Endothelial cell of umbilical vein (primary cell): ENCODE results near the gene LYRM4. TPM values are rescaled to one million over a fixed set of nuclear protein-coding genes. Genes with fewer than 3 reads are reported as not detected.

Source experiments
- BruUV-seq: library from RNA; stranded (reverse); fragments of 400-500 nt; replicated peaks from 2 replicates; lab custom pipeline; 2021; lab: Mats Ljungman, UMichigan
- CTCF ChIA-PET: fragments of 300-600, 350-600 bp; sonication (Branson Sonifier 250); formaldehyde crosslinking; loops from one replicate; lab custom pipeline; 2021; ENCODE audit warnings: antibody characterized with exemption, inconsistent platforms; lab: Charles Lee
- POLR2A ChIA-PET: fragments of 300-600, 350-600 bp; sonication (Branson Sonifier 250); formaldehyde crosslinking; loops from one replicate; lab custom pipeline; 2021; ENCODE audit warnings: antibody characterized with exemption, inconsistent platforms; lab: Charles Lee
- DNase-seq: peaks from one replicate; pipeline ENCODE4 v3.0.0-alpha.2; 2011; ENCODE audit warnings: low read depth, low spot score
- FAIRE-seq: peaks from 2 replicates; lab custom pipeline; 2011; peaks lifted over from hg19 to GRCh38; lab: Jason Lieb, UNC
- H2AFZ ChIP-seq: 2 replicates; pipeline ENCODE4 v1.6.0; 2012; ENCODE audit warnings: low read depth, low read length, control low read depth, inconsistent platforms
- H3K27ac ChIP-seq: 2 replicates; pipeline ENCODE4 v1.5.1; 2011; ENCODE audit warnings: low read depth, mild to moderate bottlenecking, control low read depth, low read length, moderate library complexity; ENCODE audit not compliant: insufficient read depth
- H3K27me3 ChIP-seq, 2 experiments: 2 replicates each; pipeline versions ENCODE4 v1.6.0 to v1.6.1; 2011; ENCODE audit warnings: low read length in 2 of 2, mixed read lengths in 1 of 2; ENCODE audit not compliant: control insufficient read depth in 2 of 2, insufficient read depth in 2 of 2
- H3K36me3 ChIP-seq, 2 experiments: 2 replicates in 1 of 2; 3 replicates in 1 of 2; pipeline ENCODE4 v1.5.1; 2011; ENCODE audit warnings: low read length in 2 of 2, mild to moderate bottlenecking in 1 of 2, moderate library complexity in 1 of 2; ENCODE audit not compliant: control insufficient read depth in 2 of 2, insufficient read depth in 2 of 2; ENCODE audit errors: extremely low read depth in 1 of 2
- H3K4me1 ChIP-seq: 3 replicates; pipeline ENCODE4 v1.5.1; 2011; ENCODE audit warnings: mild to moderate bottlenecking, low read length; ENCODE audit not compliant: control insufficient read depth, insufficient read depth; ENCODE audit errors: extremely low read depth
- H3K4me2 ChIP-seq: 2 replicates; pipeline ENCODE4 v1.6.1; 2011; ENCODE audit warnings: low read length, control low read depth, mixed read lengths; ENCODE audit not compliant: insufficient read depth
- H3K4me3 ChIP-seq, 3 experiments: fragments of 200-600 bp in 1 of 3; sonication (generic), shearing (Covaris generic) in 1 of 3; replicated peaks in 1 of 3; 2 replicates each; pipeline ENCODE4 v1.5.1; 2011 to 2016; ENCODE audit warnings: control low read depth in 3 of 3, low read length in 3 of 3, mild to moderate bottlenecking in 2 of 3, inconsistent platforms in 1 of 3, low read depth in 1 of 3, moderate library complexity in 1 of 3; ENCODE audit not compliant: insufficient read depth in 1 of 3
- H3K79me2 ChIP-seq: 2 replicates; pipeline ENCODE4 v1.6.0; 2012; ENCODE audit warnings: low read length, inconsistent platforms; ENCODE audit not compliant: control insufficient read depth, insufficient read depth
- H3K9ac ChIP-seq: replicated peaks from 2 replicates; pipeline ENCODE3; 2011; ENCODE audit warnings: low read length, control low read depth; ENCODE audit not compliant: insufficient read depth; ENCODE audit errors: extremely low read depth
- H3K9me1 ChIP-seq: replicated peaks from 3 replicates; pipeline ENCODE4 v1.6.0; 2011; ENCODE audit warnings: mild to moderate bottlenecking, low read length; ENCODE audit not compliant: control insufficient read depth, insufficient read depth; ENCODE audit errors: extremely low read depth
- H3K9me3 ChIP-seq: replicated peaks from 2 replicates; pipeline ENCODE4 v1.5.1; 2012; ENCODE audit warnings: low read length, inconsistent platforms; ENCODE audit not compliant: control insufficient read depth, insufficient read depth
- H4K20me1 ChIP-seq: replicated peaks from 2 replicates; pipeline ENCODE3; 2011; ENCODE audit warnings: mild to moderate bottlenecking, low read length; ENCODE audit not compliant: control insufficient read depth, insufficient read depth; ENCODE audit errors: extremely low read depth
- EZH2 ChIP-seq: IDR thresholded peaks from 2 replicates; pipeline ENCODE4 v1.6.1; 2012; ENCODE audit warnings: borderline replicate concordance, low read depth, mild to moderate bottlenecking, moderate library complexity, low read length, inconsistent platforms; ENCODE audit not compliant: severe bottlenecking
- FOS ChIP-seq: IDR thresholded peaks from 2 replicates; pipeline ENCODE4 v1.6.1; 2011; ENCODE audit warnings: mild to moderate bottlenecking, low read length, moderate library complexity, borderline replicate concordance; ENCODE audit not compliant: insufficient read depth
- GATA2 ChIP-seq: IDR thresholded peaks from 2 replicates; pipeline ENCODE4 v1.7.0; 2011; ENCODE audit warnings: low read depth, mild to moderate bottlenecking, moderate library complexity, mixed read lengths, low read length; ENCODE audit not compliant: insufficient read length, insufficient read depth
- JUN ChIP-seq: IDR thresholded peaks from 2 replicates; pipeline ENCODE4 v1.6.1; 2011; ENCODE audit warnings: borderline replicate concordance, low read depth; ENCODE audit not compliant: insufficient read length, insufficient read depth
- MYC ChIP-seq: IDR thresholded peaks from one replicate; pipeline ENCODE4 v1.6.1; 2011; ENCODE audit warnings: mild to moderate bottlenecking, low read depth, low read length
- POLR2A ChIP-seq: IDR thresholded peaks from 2 replicates; pipeline ENCODE4 v1.6.1; 2012; ENCODE audit warnings: low read depth, mild to moderate bottlenecking, control low read depth, low read length
- POLR2AphosphoS5 ChIP-seq: IDR thresholded peaks from 2 replicates; pipeline ENCODE4 v1.6.1; 2012; ENCODE audit warnings: low read depth, mild to moderate bottlenecking, control low read depth, low read length, moderate library complexity; ENCODE audit not compliant: insufficient read depth
- dilution Hi-C: fragments of 300-500 bp; cut with MboI; formaldehyde crosslinking; loops from one replicate; pipeline ENCODE4 v1.15.0; 2019; ENCODE audit warnings: low sequenced_read_pairs; ENCODE audit not compliant: extremely low pct_ligation_motif_present
- intact Hi-C: fragments of 100-400 bp; cut with micrococcal nuclease; formaldehyde crosslinking; loops from one replicate; pipeline ENCODE4 v1.10.0; 2022
- polyA plus RNA-seq, 4 experiments: library from polyadenylated mRNA; depleted of rRNA in 3 of 4; stranded (reverse) in 3 of 4; unstranded in 1 of 4; fragments of >200 nt; gene quantifications; 2 replicates each; pipeline versions ENCODE4 v1.2.1 to v1.2.3, GENCODE V29; 2011 to 2012; ENCODE audit warnings: missing spikeins in 1 of 4
- total RNA-seq: library from RNA; stranded (reverse); gene quantifications from 2 replicates; pipeline ENCODE4 v1.2.3, GENCODE V29; 2021
- TF ChIP-seq, protein P1 (sequence below), 2 donors: IDR thresholded peaks; 1 replicate in 1 of 2; 2 replicates in 1 of 2; pipeline ENCODE4 v1.5.1; 2011; ENCODE audit warnings: low read length in 2 of 2, mild to moderate bottlenecking in 2 of 2, moderate library complexity in 2 of 2, control low read depth in 1 of 2, inconsistent platforms in 1 of 2, low read depth in 1 of 2; ENCODE audit not compliant: insufficient read depth in 1 of 2; ENCODE audit errors: extremely low read depth in 1 of 2
- TF ChIP-seq, protein P2 (sequence below): IDR thresholded peaks from 2 replicates; pipeline ENCODE4 v1.6.1; 2011; ENCODE audit not compliant: insufficient read depth, insufficient read length

The LYRM4 gene
- total and polyA plus RNA-seq, 2 donors (not counting 3 experiments of a cell fraction or from before 2014, with no cell fraction given) = 39.5 to 44.0 TPM

DNA sequence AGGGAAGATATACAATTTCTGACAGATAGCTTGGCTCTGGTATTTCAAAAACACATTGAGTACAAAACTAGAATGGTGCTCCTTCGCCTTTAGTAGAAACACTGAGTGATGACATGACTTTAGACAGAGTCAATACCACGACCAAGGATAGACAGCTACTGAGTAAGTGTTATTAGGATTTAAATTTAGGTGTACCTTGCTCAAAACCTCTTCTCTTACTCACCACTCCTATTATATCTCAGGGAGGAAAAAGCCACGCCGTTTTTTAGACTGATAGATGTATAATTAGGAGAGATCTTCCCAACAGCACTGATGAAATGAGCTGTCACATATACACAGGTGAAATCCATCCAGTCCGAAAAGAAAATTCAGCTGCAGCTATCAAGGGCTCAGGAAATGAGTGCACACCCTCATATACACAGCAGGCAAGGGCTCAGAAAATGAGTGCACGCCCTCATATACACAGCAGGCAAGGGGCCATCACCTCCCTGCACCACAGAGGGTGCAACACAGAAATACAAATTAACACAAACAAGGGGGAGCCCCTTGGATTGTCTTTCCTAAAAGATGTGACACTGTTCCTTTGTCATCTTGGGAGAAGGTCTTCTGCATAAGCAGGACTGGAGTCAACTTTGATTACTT, 53.7 kb downstream of the LYRM4 start:
- peaks cover 27% of the 10 kb centered on the region for H3K4me1 ChIP-seq
- no peaks in the 10 kb centered on the region for H3K9me3 ChIP-seq
- dilution Hi-C loops = no loop called here
- H3K27me3 ChIP-seq = no peaks in the 10 kb centered on the region
- DNase-seq (no peak), FAIRE-seq (no peak)
- intact Hi-C loops = no loop called here
- H3K79me2 ChIP-seq = no peaks in the 10 kb centered on the region
- no peak overlapping the region for H3K9ac ChIP-seq
- ChIA-PET POLR2A (no interaction called here), CTCF (interaction anchor here (0.9 to 1.7 kb wide), 6 partner anchors 9 to 173 kb away, joined by 3 to 13 read pairs (median 4); no protein-coding TSS in a partner anchor)
- no peak overlapping the region for H3K27ac ChIP-seq
- no peaks in the 10 kb centered on the region for H3K36me3 ChIP-seq
- no TSS peak for BruUV-seq
- H4K20me1 ChIP-seq = no peaks in the 10 kb centered on the region
- no peak overlapping the region for H3K4me3 ChIP-seq
- TF ChIP-seq FOS (no peak), POLR2A (no peak), POLR2AphosphoS5 (no peak), EZH2 (no peak), GATA2 (no peak), JUN (no peak), MYC (no peak)
- TF ChIP-seq, protein P1, sequence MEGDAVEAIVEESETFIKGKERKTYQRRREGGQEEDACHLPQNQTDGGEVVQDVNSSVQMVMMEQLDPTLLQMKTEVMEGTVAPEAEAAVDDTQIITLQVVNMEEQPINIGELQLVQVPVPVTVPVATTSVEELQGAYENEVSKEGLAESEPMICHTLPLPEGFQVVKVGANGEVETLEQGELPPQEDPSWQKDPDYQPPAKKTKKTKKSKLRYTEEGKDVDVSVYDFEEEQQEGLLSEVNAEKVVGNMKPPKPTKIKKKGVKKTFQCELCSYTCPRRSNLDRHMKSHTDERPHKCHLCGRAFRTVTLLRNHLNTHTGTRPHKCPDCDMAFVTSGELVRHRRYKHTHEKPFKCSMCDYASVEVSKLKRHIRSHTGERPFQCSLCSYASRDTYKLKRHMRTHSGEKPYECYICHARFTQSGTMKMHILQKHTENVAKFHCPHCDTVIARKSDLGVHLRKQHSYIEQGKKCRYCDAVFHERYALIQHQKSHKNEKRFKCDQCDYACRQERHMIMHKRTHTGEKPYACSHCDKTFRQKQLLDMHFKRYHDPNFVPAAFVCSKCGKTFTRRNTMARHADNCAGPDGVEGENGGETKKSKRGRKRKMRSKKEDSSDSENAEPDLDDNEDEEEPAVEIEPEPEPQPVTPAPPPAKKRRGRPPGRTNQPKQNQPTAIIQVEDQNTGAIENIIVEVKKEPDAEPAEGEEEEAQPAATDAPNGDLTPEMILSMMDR (IDR thresholded peaks at IDR 0.05; ENCODE audit: extremely low read depth in 1 of 2, insufficient read depth in 1 of 2, low read depth in 1 of 2, low read length in 2 of 2) = no peak
- TF ChIP-seq, protein P2, sequence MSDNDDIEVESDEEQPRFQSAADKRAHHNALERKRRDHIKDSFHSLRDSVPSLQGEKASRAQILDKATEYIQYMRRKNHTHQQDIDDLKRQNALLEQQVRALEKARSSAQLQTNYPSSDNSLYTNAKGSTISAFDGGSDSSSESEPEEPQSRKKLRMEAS = no peak
- H3K4me2 ChIP-seq = no peak overlapping the region
- no peak overlapping the region for H2AFZ ChIP-seq
- no peaks in the 10 kb centered on the region for H3K9me1 ChIP-seq
